Stimulated activated CD4-positive, alpha-beta T cell treated with anti-CD3 and anti-CD28 coated beads, Interleukin-15, amount 100 ng/mL, for 24 hours (primary cell): Measurements from ENCODE around the gene FOXC1.

Experiments used
- DNase-seq: peaks from one replicate; pipeline ENCODE4 v3.0.0-alpha.2; 2020

FOXC1 gene

GRCh38 chr6:1609648-1610496 lies at the start of gene FOXC1:
TSS of gene FOXC1 (plus strand) at chr6:1609915. CDS start at chr6:1610446, 531 bp downstream.
- DNase-seq, result peak; percentile 73

GRCh38 chr6:1560281-1561058 lies 49.2 kb upstream of the FOXC1 start:
- no peak for DNase-seq

- no peak for DNase-seq
Measured at GRCh38 chr6:1561355-1561754, 48.4 kb upstream of the FOXC1 start.

- DNase-seq, result no peak
Measured at GRCh38 chr6:1562171-1562955, 47.4 kb upstream of the FOXC1 start.

- DNase-seq, result no peak
Measured at GRCh38 chr6:1569377-1569776, 40.3 kb upstream of the FOXC1 start.

GRCh38 chr6:1570848-1571247 lies 38.9 kb upstream of the FOXC1 start:
- no peak for DNase-seq

- no peak for DNase-seq
Measured at GRCh38 chr6:1572892-1573291, 36.8 kb upstream of the FOXC1 start.

GRCh38 chr6:1574083-1574761 lies 35.5 kb upstream of the FOXC1 start:
- DNase-seq, result no peak

- no peak for DNase-seq
Measured at GRCh38 chr6:1574890-1575209, 34.9 kb upstream of the FOXC1 start.

- no peak for DNase-seq
Measured at GRCh38 chr6:1575210-1576041, 34.3 kb upstream of the FOXC1 start.

- no peak for DNase-seq
Measured at GRCh38 chr6:1576166-1576565, 33.5 kb upstream of the FOXC1 start.

GRCh38 chr6:1576711-1577110 lies 33.0 kb upstream of the FOXC1 start:
- no peak for DNase-seq

- no peak for DNase-seq
Measured at GRCh38 chr6:1577146-1577680, 32.5 kb upstream of the FOXC1 start.

- no peak for DNase-seq
Measured at GRCh38 chr6:1577896-1578745, 31.6 kb upstream of the FOXC1 start.

GRCh38 chr6:1579096-1579495 lies 30.6 kb upstream of the FOXC1 start:
- no peak for DNase-seq

- DNase-seq, result no peak
Measured at GRCh38 chr6:1580109-1580508, 29.6 kb upstream of the FOXC1 start.

- DNase-seq, result no peak
Measured at GRCh38 chr6:1580585-1580984, 29.1 kb upstream of the FOXC1 start.

GRCh38 chr6:1581120-1581991 lies 28.4 kb upstream of the FOXC1 start:
- no peak for DNase-seq

GRCh38 chr6:1584146-1584545 lies 25.6 kb upstream of the FOXC1 start:
- DNase-seq, result no peak
